ENCODE measurements around the gene HP.

The HP gene

DNA sequence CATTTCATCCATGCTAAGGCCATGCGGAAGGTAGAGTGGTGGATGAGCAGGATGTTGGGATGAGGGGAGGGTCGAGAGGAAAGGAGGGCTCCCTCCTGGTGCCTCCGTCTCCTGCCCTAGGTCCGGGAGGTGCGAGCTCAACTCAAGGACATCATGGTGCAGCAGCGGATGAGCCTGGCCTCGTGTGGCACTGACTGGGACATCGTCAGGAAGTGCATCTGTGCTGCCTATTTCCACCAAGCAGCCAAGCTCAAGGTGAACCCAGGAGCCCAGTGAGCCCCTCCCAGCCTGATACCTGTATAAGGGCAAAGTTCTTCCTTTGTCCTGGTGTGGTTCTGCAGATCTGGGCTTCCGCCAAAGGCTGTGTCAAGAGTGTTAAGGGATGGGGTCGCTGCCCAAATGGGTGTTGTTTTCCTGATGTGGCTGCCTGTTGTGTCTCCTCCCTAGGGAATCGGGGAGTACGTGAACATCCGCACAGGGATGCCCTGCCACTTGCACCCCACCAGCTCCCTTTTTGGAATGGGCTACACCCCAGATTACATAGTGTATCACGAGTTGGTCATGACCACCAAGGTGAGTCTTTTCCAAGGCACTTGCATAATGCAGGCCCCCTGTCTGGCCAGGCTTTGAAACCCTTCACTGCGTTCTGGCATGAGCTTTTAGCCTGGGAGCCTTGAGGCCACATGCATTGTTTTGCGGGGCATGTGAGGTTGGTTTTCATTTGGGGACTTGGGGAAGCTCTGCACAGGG is 54.2 kb downstream of the HP start:
- no peak overlapping the region for H2AFZ ChIP-seq (ENCODE audit: low read length, unreplicated experiment)
- H3K36me3 ChIP-seq (ENCODE audit: insufficient read depth, low read length) = peaks cover 38% of the 10 kb centered on the region
- H3K27ac ChIP-seq (ENCODE audit: low read depth, low read length) = no peak overlapping the region
- H3K4me3 ChIP-seq (ENCODE audit: low read depth, low read length) = no peak overlapping the region
- H3K79me2 ChIP-seq (ENCODE audit: control insufficient read depth, insufficient read depth, low read length, unreplicated experiment) = no peaks in the 10 kb centered on the region
- H3K4me1 ChIP-seq (ENCODE audit: control insufficient read depth, insufficient read depth, low read length, unreplicated experiment) = no peaks in the 10 kb centered on the region
- no peaks in the 10 kb centered on the region for H3K27me3 ChIP-seq (ENCODE audit: insufficient read depth, low read length)

DNA sequence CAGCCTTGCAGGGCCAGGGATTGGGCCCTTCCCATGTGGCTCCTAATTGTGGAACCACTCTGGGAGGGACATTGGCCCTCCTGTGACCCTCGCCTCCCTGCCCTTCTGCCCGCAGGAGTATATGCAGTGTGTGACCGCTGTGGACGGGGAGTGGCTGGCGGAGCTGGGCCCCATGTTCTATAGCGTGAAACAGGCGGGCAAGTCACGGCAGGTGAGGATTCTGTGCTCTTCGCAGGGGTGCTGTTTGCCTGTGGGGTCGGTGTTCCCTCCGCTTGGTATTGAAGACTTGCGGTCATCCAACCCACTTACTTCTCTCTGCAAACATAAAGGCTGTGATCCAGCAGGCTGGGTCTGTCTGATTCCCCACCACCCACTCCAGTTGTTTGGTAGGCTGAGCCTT is 55.0 kb downstream of the HP start:
- no peaks in the 10 kb centered on the region for H3K27me3 ChIP-seq (ENCODE audit: insufficient read depth, low read length)
- H3K27ac ChIP-seq (ENCODE audit: low read depth, low read length) = no peak overlapping the region
- no peaks in the 10 kb centered on the region for H3K79me2 ChIP-seq (ENCODE audit: control insufficient read depth, insufficient read depth, low read length, unreplicated experiment)
- peaks cover 36% of the 10 kb centered on the region for H3K36me3 ChIP-seq (ENCODE audit: insufficient read depth, low read length)
- no peaks in the 10 kb centered on the region for H3K4me1 ChIP-seq (ENCODE audit: control insufficient read depth, insufficient read depth, low read length, unreplicated experiment)
- no peak overlapping the region for H3K4me3 ChIP-seq (ENCODE audit: low read depth, low read length)
- H2AFZ ChIP-seq (ENCODE audit: low read length, unreplicated experiment) = no peak overlapping the region

- H2AFZ ChIP-seq (ENCODE audit: low read length, unreplicated experiment) = no peak overlapping the region
- peaks cover 34% of the 10 kb centered on the region for H3K36me3 ChIP-seq (ENCODE audit: insufficient read depth, low read length)
- H3K4me1 ChIP-seq (ENCODE audit: control insufficient read depth, insufficient read depth, low read length, unreplicated experiment) = no peaks in the 10 kb centered on the region
- H3K4me3 ChIP-seq (ENCODE audit: low read depth, low read length) = no peak overlapping the region
- H3K79me2 ChIP-seq (ENCODE audit: control insufficient read depth, insufficient read depth, low read length, unreplicated experiment) = no peaks in the 10 kb centered on the region
- no peaks in the 10 kb centered on the region for H3K27me3 ChIP-seq (ENCODE audit: insufficient read depth, low read length)
- no peak overlapping the region for H3K27ac ChIP-seq (ENCODE audit: low read depth, low read length)
Observed at GRCh38 chr16:72109966-72110530, 55.7 kb downstream of the HP start.

Measured in ACC112 (cell line).